K562 (cell line): ENCODE measurements around the gene IPO5. TPM values are rescaled to one million over a fixed set of nuclear protein-coding genes. Genes with fewer than 3 reads are reported as not detected.

ENCODE experiments used
- PRDM10 ChIP-seq: fragments of 450-650 bp; IDR thresholded peaks from 2 replicates; pipeline ENCODE4 v1.6.1; 2018; ENCODE audit not compliant: partially characterized antibody
- ZNF318 ChIP-seq, 2 experiments: fragments of 450-650 bp; IDR thresholded peaks; 2 replicates each; pipeline ENCODE4 v1.6.1; 2016; ENCODE audit warnings: mild to moderate bottlenecking in 2 of 2, borderline replicate concordance in 1 of 2, low read depth in 1 of 2, moderate library complexity in 1 of 2
- polyA plus RNA-seq, 8 experiments: library from polyadenylated mRNA; depleted of rRNA in 4 of 8; stranded (reverse) in 5 of 8; unstranded in 3 of 8; fragments of >200 nt; fragmentation: Nextera tagmentation in 2 of 8; fragmentation: Illumina TruSeq in 1 of 8; extraction: Ambion mirVana in 2 of 8; extraction: Trizol in 1 of 8; gene quantifications; 2 replicates each; pipeline versions ENCODE4 v1.2.1 to v1.2.3, GENCODE V29; 2011 to 2014; ENCODE audit warnings: inconsistent platforms in 1 of 8, missing spikeins in 1 of 8
- total RNA-seq, 7 experiments: library from RNA; depleted of rRNA in 6 of 7; stranded (reverse); fragments of >200 nt in 6 of 7; fragmentation: Illumina TruSeq in 2 of 7; extraction: Trizol in 2 of 7; gene quantifications; 2 replicates each; pipeline versions ENCODE4 v1.2.1 to v1.2.3, GENCODE V29; 2011 to 2021; ENCODE audit warnings: low replicate concordance in 1 of 7

The IPO5 gene
- total and polyA plus RNA-seq, 9 of the 15 experiments (the other 6 are each of a cell fraction or from before 2014, with no cell fraction given), result 45.8 to 206 (median 134) TPM

- TF ChIP-seq ZNF318 (IDR thresholded peaks at IDR 0.05; ENCODE audit: borderline replicate concordance in 1 of 2, low read depth in 1 of 2) (no peak), PRDM10 (no peak)
Observed at GRCh38 chr13:98007001-98007400, 53.5 kb downstream of the IPO5 start (continued).
